K562 (cell line): ENCODE measurements around the gene RUNDC3A. TPM values are rescaled to one million over a fixed set of nuclear protein-coding genes. Genes with fewer than 3 reads are reported as not detected.
A peak's percentile ranks its signal among the peaks of the same experiment; 100 is the strongest.

Source experiments
- BRD9 ChIP-seq: fragments of 450-650 bp; IDR thresholded peaks from 2 replicates; pipeline ENCODE4 v1.6.1; 2018; ENCODE audit warnings: low read depth; ENCODE audit not compliant: partially characterized antibody
- MCM2 ChIP-seq: fragments of 450-650 bp; IDR thresholded peaks from 2 replicates; pipeline ENCODE4 v1.6.1; 2017; ENCODE audit warnings: low read depth, mild to moderate bottlenecking
- RBM34 ChIP-seq: fragments of 200-400 bp; formaldehyde crosslinking; IDR thresholded peaks from 2 replicates; pipeline ENCODE4 v1.6.1; 2018; ENCODE audit warnings: low read length, borderline replicate concordance; ENCODE audit not compliant: insufficient read depth
- ZNF764 ChIP-seq: fragments of 250-450 bp; sonication (Bioruptor Pico); IDR thresholded peaks from 2 replicates; pipeline ENCODE4 v1.4.0; 2020; ENCODE audit warnings: low read depth, mild to moderate bottlenecking, moderate library complexity
- polyA plus RNA-seq, 8 experiments: library from polyadenylated mRNA; depleted of rRNA in 4 of 8; stranded (reverse) in 5 of 8; unstranded in 3 of 8; fragments of >200 nt; fragmentation: Nextera tagmentation in 2 of 8; fragmentation: Illumina TruSeq in 1 of 8; extraction: Ambion mirVana in 2 of 8; extraction: Trizol in 1 of 8; gene quantifications; 2 replicates each; pipeline versions ENCODE4 v1.2.1 to v1.2.3, GENCODE V29; 2011 to 2014; ENCODE audit warnings: inconsistent platforms in 1 of 8, missing spikeins in 1 of 8
- total RNA-seq, 7 experiments: library from RNA; depleted of rRNA in 6 of 7; stranded (reverse); fragments of >200 nt in 6 of 7; fragmentation: Illumina TruSeq in 2 of 7; extraction: Trizol in 2 of 7; gene quantifications; 2 replicates each; pipeline versions ENCODE4 v1.2.1 to v1.2.3, GENCODE V29; 2011 to 2021; ENCODE audit warnings: low replicate concordance in 1 of 7
- TF ChIP-seq, protein P1 (sequence below): sonication (generic); formaldehyde crosslinking; IDR thresholded peaks from 2 replicates; pipeline ENCODE4 v1.8.1; 2023; ENCODE audit warnings: mild to moderate bottlenecking, missing genetic modification reagents
- TF ChIP-seq, protein P2 (sequence below): fragments of 450-650 bp; formaldehyde crosslinking; IDR thresholded peaks from 2 replicates; pipeline ENCODE4 v1.4.0; 2020; ENCODE audit warnings: mild to moderate bottlenecking, mixed read lengths

Gene RUNDC3A
- total and polyA plus RNA-seq, 9 of the 15 experiments (the other 6 are each of a cell fraction or from before 2014, with no cell fraction given) = not detected

DNA sequence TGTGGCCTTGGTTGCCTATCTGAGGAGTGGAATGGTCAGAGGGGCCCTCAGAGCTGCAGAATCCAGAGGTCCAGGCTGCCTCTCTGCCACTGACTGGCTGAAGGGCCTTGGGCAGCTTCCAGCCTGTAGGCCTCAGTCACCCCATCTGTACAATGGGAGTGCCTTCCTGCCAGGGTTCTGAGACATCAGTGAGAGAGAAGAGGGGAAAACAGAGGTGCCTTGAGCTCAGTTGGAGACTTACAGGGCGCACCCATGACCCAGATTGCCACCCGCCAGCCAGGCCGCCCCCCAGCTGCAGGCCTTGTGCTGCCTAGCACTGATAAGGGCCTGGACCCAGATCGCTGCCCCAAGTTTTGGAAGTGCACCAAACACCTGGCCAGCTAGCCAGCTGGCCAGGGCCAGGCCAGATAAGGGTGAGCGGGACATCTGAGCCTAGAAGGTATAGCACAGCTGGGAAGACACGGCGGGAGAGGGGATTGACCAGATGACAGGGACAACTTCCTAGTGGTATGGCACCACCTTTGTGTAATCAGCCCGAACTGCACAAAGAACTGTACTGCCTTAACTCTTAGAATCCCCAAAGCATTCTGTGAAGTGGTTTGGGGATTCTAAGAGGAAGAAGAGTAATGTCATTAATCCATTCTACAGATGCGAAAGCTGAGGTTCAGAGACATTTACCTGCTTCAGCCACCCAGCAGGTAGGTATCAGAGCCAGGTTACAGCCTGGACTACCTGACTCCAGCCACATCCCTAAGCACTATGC lies 41.8 kb upstream of the RUNDC3A start (continued):
- no peak for TF ChIP-seq ZNF764 (CRISPR knock-in tag)
- TF ChIP-seq RBM34 = no peak
- TF ChIP-seq BRD9 = no peak
- TF ChIP-seq, protein P1, sequence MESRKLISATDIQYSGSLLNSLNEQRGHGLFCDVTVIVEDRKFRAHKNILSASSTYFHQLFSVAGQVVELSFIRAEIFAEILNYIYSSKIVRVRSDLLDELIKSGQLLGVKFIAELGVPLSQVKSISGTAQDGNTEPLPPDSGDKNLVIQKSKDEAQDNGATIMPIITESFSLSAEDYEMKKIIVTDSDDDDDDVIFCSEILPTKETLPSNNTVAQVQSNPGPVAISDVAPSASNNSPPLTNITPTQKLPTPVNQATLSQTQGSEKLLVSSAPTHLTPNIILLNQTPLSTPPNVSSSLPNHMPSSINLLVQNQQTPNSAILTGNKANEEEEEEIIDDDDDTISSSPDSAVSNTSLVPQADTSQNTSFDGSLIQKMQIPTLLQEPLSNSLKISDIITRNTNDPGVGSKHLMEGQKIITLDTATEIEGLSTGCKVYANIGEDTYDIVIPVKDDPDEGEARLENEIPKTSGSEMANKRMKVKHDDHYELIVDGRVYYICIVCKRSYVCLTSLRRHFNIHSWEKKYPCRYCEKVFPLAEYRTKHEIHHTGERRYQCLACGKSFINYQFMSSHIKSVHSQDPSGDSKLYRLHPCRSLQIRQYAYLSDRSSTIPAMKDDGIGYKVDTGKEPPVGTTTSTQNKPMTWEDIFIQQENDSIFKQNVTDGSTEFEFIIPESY (CRISPR knock-in tag) = peak; percentile 92
- no peak for TF ChIP-seq MCM2
- TF ChIP-seq, protein P2, sequence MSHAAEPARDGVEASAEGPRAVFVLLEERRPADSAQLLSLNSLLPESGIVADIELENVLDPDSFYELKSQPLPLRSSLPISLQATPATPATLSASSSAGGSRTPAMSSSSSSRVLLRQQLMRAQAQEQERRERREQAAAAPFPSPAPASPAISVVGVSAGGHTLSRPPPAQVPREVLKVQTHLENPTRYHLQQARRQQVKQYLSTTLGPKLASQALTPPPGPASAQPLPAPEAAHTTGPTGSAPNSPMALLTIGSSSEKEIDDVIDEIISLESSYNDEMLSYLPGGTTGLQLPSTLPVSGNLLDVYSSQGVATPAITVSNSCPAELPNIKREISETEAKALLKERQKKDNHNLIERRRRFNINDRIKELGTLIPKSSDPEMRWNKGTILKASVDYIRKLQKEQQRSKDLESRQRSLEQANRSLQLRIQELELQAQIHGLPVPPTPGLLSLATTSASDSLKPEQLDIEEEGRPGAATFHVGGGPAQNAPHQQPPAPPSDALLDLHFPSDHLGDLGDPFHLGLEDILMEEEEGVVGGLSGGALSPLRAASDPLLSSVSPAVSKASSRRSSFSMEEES (CRISPR knock-in tag) = no peak
